Transverse colon (tissue), 4 donors: ENCODE measurements around the gene SPIN1.

Experiments used
- CTCF ChIP-seq, 5 experiments: fragments of 200-600 bp in 3 of 5; fragments of 450-650 bp in 2 of 5; sonication (generic) in 3 of 5; IDR thresholded peaks; 1 replicate in 2 of 5; 2 replicates in 3 of 5; pipeline ENCODE4 v1.5.1; 2016 to 2017; ENCODE audit warnings: antibody characterized with exemption in 5 of 5, inconsistent platforms in 3 of 5, mild to moderate bottlenecking in 2 of 5, moderate library complexity in 1 of 5
- EP300 ChIP-seq: sonication (generic); formaldehyde crosslinking; IDR thresholded peaks from one replicate; pipeline ENCODE4 v1.6.1; 2017; ENCODE audit warnings: antibody characterized with exemption, low read depth
- POLR2A ChIP-seq: fragments of 450-650 bp; IDR thresholded peaks from one replicate; pipeline ENCODE4 v1.6.1; 2016; ENCODE audit warnings: antibody characterized with exemption, mild to moderate bottlenecking, moderate library complexity
- POLR2AphosphoS5 ChIP-seq, 3 donors: sonication (generic); formaldehyde crosslinking; IDR thresholded peaks; one replicate each; pipeline ENCODE4 v1.6.1; 2016; ENCODE audit warnings: antibody characterized with exemption in 3 of 3

DNA sequence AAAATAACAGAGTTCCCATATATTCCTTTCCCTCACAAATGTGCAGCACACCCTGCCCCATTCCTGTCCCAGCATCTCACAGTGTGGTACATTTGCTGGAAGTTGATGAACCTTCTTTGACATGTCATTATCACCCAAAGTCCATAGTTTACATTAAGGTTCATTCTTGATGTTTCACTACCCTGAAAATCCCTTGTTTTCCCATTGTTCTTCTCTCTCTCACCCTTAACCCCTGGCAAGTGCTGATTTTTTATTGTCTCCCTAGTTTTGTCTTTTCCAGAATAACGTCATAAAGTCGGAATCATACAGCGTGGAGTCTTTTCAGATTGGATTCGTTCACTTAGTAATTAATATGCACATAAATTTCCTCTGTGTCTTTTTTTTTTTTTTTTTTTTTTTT lies 48.1 kb downstream of the SPIN1 start:
- no peak for TF ChIP-seq CTCF (IDR thresholded peaks at IDR 0.05)
- no peak for TF ChIP-seq POLR2A
- no peak for TF ChIP-seq POLR2AphosphoS5 (IDR thresholded peaks at IDR 0.05)
- no peak for TF ChIP-seq EP300
